Gastrocnemius medialis (tissue), 4 donors: ENCODE data around the gene KCNK15.

Experiments used
- POLR2A ChIP-seq, 2 donors: fragments of 450-650 bp; IDR thresholded peaks; one replicate each; pipeline ENCODE4 v1.6.1; 2017; ENCODE audit warnings: antibody characterized with exemption in 2 of 2, mild to moderate bottlenecking in 2 of 2, moderate library complexity in 2 of 2
- TF ChIP-seq, protein P1 (sequence below), 5 experiments: fragments of 450-650 bp in 3 of 5; fragments of 200-600 bp in 2 of 5; sonication (generic) in 2 of 5; IDR thresholded peaks in 4 of 5; conservative IDR thresholded peaks in 1 of 5; 1 replicate in 4 of 5; 2 replicates in 1 of 5; pipeline ENCODE4 v1.5.1; 2016 to 2019; ENCODE audit warnings: antibody characterized with exemption in 5 of 5, mild to moderate bottlenecking in 3 of 5, moderate library complexity in 3 of 5

DNA sequence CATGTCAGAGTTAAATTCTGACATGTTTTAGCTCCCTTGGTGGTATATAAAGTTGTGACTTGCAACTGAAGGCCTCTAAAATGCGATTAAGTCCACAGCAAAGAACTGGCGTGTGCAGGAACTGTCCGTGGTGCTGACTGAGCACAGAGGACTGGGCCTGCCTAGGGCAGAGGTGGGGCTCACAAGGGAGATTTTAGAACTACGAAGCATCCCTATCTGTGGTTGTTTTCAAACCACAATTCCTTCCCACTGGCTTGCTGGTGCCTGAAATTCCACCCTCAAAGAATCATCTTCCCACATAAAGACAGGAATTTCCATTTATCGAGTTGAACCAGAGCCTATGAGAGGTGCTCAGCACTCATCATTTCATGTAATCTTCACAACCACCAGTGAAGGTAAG lies 34.6 kb downstream of the KCNK15 start:
- TF ChIP-seq, protein P1, sequence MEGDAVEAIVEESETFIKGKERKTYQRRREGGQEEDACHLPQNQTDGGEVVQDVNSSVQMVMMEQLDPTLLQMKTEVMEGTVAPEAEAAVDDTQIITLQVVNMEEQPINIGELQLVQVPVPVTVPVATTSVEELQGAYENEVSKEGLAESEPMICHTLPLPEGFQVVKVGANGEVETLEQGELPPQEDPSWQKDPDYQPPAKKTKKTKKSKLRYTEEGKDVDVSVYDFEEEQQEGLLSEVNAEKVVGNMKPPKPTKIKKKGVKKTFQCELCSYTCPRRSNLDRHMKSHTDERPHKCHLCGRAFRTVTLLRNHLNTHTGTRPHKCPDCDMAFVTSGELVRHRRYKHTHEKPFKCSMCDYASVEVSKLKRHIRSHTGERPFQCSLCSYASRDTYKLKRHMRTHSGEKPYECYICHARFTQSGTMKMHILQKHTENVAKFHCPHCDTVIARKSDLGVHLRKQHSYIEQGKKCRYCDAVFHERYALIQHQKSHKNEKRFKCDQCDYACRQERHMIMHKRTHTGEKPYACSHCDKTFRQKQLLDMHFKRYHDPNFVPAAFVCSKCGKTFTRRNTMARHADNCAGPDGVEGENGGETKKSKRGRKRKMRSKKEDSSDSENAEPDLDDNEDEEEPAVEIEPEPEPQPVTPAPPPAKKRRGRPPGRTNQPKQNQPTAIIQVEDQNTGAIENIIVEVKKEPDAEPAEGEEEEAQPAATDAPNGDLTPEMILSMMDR (IDR thresholded peaks at IDR 0.05 in 4 of 5, conservative IDR thresholded peaks at IDR 0.05 in 1 of 5) = no peak
- no peak for TF ChIP-seq POLR2A (IDR thresholded peaks at IDR 0.05)
